OCI-LY1 (cell line): Measurements from ENCODE around the gene GALNT4.

ENCODE experiments used
- H2AFZ ChIP-seq: fragments of 200-600 bp; sonication (generic), shearing (Covaris generic); 2 replicates; pipeline ENCODE4 v1.6.0; 2014; ENCODE audit warnings: antibody characterized with exemption, mild to moderate bottlenecking, low read length
- H3F3A ChIP-seq: fragments of 200-600 bp; sonication (generic), shearing (Covaris generic); 2 replicates; pipeline ENCODE4 v1.6.0; 2014; ENCODE audit warnings: mild to moderate bottlenecking, antibody characterized with exemption, low read length, moderate library complexity; ENCODE audit not compliant: insufficient read depth
- H3K27ac ChIP-seq: fragments of 200-600 bp; sonication (generic); 2 replicates; pipeline ENCODE4 v1.5.1; 2014; ENCODE audit warnings: low read length, mixed run types, mild to moderate bottlenecking, low read depth; ENCODE audit not compliant: poor library complexity, severe bottlenecking
- H3K27me3 ChIP-seq: fragments of 200-600 bp; sonication (generic); 2 replicates; pipeline ENCODE4 v1.6.0; 2014; ENCODE audit warnings: antibody characterized with exemption, mild to moderate bottlenecking, low read length, moderate library complexity; ENCODE audit not compliant: insufficient read depth
- H3K36me3 ChIP-seq: fragments of 200-600 bp; sonication (generic); 2 replicates; pipeline ENCODE4 v1.6.1; 2014; ENCODE audit warnings: mild to moderate bottlenecking, antibody characterized with exemption, low read length, moderate library complexity, mixed read lengths; ENCODE audit not compliant: insufficient read depth
- H3K4me1 ChIP-seq: fragments of 200-600 bp; sonication (generic); 2 replicates; pipeline ENCODE4 v1.5.1; 2014; ENCODE audit warnings: mild to moderate bottlenecking, low read length, moderate library complexity; ENCODE audit not compliant: insufficient read depth, severe bottlenecking
- H3K4me2 ChIP-seq: fragments of 200-600 bp; sonication (generic), shearing (Covaris generic); 2 replicates; pipeline ENCODE4 v1.6.1; 2014; ENCODE audit warnings: low read length
- H3K4me3 ChIP-seq: fragments of 200-600 bp; sonication (generic); 2 replicates; pipeline ENCODE4 v1.5.1; 2014; ENCODE audit warnings: low read length, low read depth, mild to moderate bottlenecking, mixed read lengths; ENCODE audit not compliant: poor library complexity, severe bottlenecking
- H3K79me2 ChIP-seq: fragments of 200-600 bp; shearing (Covaris generic); 2 replicates; pipeline ENCODE4 v1.6.1; 2016; ENCODE audit warnings: mixed run types, low read length, mixed read lengths; ENCODE audit not compliant: insufficient read depth
- H3K9ac ChIP-seq: fragments of 200-600 bp; sonication (generic), shearing (Covaris generic); 2 replicates; pipeline ENCODE4 v1.6.1; 2014; ENCODE audit warnings: mild to moderate bottlenecking, low read length, mixed read lengths
- H3K9me2 ChIP-seq: fragments of 200-600 bp; sonication (generic), shearing (Covaris generic); 2 replicates; pipeline ENCODE4 v1.6.1; 2014; ENCODE audit warnings: low read depth, mild to moderate bottlenecking, low read length, mixed read lengths
- H3K9me3 ChIP-seq: fragments of 200-600 bp; shearing (Covaris generic); 2 replicates; pipeline ENCODE4 v1.6.1; 2014; ENCODE audit warnings: low read length, mixed read lengths
- H4K20me1 ChIP-seq: fragments of 200-600 bp; sonication (generic), shearing (Covaris generic); 2 replicates; pipeline ENCODE4 v1.6.0; 2016; ENCODE audit warnings: mild to moderate bottlenecking, low read length; ENCODE audit not compliant: insufficient read depth
- CTCF ChIP-seq: fragments of 200-600 bp; sonication (generic), shearing (Covaris generic); IDR thresholded peaks from 2 replicates; pipeline ENCODE4 v1.5.1; 2017; ENCODE audit warnings: mild to moderate bottlenecking, antibody characterized with exemption, low read length, moderate library complexity, mixed read lengths
- EZH2 ChIP-seq: fragments of 200-600 bp; sonication (generic), shearing (Covaris generic); IDR thresholded peaks from 2 replicates; pipeline ENCODE4 v1.8.0; 2017; ENCODE audit warnings: borderline replicate concordance, mixed run types, mild to moderate bottlenecking, antibody characterized with exemption, low read length, moderate library complexity, mixed read lengths

The GALNT4 gene

DNA sequence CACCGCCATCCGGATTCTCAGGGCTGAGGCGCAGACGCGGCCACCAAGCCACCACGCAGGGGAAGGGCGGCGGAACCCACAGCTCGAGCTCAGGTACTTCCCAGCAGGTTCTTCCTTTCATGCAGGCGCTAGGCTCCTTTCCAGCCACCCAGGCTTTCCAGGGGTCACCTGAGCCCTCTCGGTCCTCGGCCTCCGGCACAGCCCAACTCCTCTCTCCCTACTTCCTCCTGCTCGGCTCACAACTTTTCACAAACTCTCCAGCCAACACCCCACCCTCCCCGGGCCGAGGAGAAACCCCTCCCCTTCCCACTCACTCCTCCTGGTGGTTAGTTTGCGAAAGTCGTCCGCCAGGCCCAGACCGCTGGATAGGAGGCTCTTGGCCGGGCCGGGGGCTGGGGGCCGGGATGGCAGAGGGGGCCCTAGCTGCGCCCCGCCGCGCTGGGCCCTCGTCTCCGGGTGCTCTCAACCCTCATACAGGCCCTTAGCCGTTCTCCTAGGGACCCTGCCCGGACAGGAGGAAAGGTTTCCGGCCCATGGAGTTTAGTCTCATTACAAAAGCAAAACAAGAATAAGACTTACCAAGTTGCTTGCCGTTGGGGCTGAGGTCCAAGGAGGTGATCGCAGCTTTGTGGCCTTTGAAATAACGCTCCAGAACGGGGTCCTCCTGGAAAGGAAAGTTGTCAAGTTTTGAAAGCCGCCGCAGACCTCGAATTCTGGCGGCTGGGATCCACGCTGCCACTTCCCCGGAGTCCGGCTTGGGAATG, at the start of gene GALNT4:
Gene GALNT4, minus strand, starts transcription at position 256 of the 764 bp plus-strand sequence. Its CDS starts 247 bp downstream, at position 9.
- H2AFZ ChIP-seq = peak within 1 kb of the TSS; percentile 10
- H3K27ac ChIP-seq = peak within 1 kb of the TSS; percentile 58
- peak within 1 kb of the TSS; percentile 90 for H3K4me2 ChIP-seq
- H3K9me3 ChIP-seq = no peaks in the 10 kb centered on the region
- peak within 1 kb of the TSS; percentile 91 for H3K4me3 ChIP-seq
- peaks cover 9% of the 10 kb centered on the region for H3K36me3 ChIP-seq
- peaks cover 10% of the 10 kb centered on the region for H3F3A ChIP-seq
- peak; percentile 70 for TF ChIP-seq CTCF
- TF ChIP-seq EZH2 = no peak
- H3K4me1 ChIP-seq = peaks cover 46% of the 10 kb centered on the region
- H4K20me1 ChIP-seq = no peaks in the 10 kb centered on the region
- peak within 1 kb of the TSS; percentile 78 for H3K9ac ChIP-seq
- 0 out of 2 replicates have a peak, but pooled peaks cover 6% of the 10 kb centered on the region for H3K79me2 ChIP-seq
- H3K9me2 ChIP-seq = no peaks in the 10 kb centered on the region
- H3K27me3 ChIP-seq = no peaks in the 10 kb centered on the region

- Histone ChIP-seq H3K27ac (no peak overlapping the region), H3K4me1 (peaks cover 3% of the 10 kb centered on the region), H3K4me2 (no peak overlapping the region)
Measured at GRCh38 chr12:89573051-89573810, 48.6 kb upstream of the GALNT4 start.

More at GRCh38 chr12:89573051-89573810, 48.6 kb upstream of the GALNT4 start:
- no peaks in the 10 kb centered on the region for H3F3A ChIP-seq
- H3K9ac ChIP-seq = no peak overlapping the region
- no peaks in the 10 kb centered on the region for H3K27me3 ChIP-seq
- TF ChIP-seq EZH2 = no peak
- no peak for TF ChIP-seq CTCF
- H2AFZ ChIP-seq = no peak overlapping the region
- H3K9me3 ChIP-seq = no peaks in the 10 kb centered on the region
- no peaks in the 10 kb centered on the region for H3K36me3 ChIP-seq
- no peak overlapping the region for H3K4me3 ChIP-seq
- no peaks in the 10 kb centered on the region for H3K79me2 ChIP-seq
- H4K20me1 ChIP-seq = no peaks in the 10 kb centered on the region
- H3K9me2 ChIP-seq = no peaks in the 10 kb centered on the region
